ENCODE data around the gene STMN3.

The STMN3 gene

GRCh38 chr20:63691711-63692435, 38.6 kb upstream of the STMN3 start:
- DNase-seq: no peak

DNA sequence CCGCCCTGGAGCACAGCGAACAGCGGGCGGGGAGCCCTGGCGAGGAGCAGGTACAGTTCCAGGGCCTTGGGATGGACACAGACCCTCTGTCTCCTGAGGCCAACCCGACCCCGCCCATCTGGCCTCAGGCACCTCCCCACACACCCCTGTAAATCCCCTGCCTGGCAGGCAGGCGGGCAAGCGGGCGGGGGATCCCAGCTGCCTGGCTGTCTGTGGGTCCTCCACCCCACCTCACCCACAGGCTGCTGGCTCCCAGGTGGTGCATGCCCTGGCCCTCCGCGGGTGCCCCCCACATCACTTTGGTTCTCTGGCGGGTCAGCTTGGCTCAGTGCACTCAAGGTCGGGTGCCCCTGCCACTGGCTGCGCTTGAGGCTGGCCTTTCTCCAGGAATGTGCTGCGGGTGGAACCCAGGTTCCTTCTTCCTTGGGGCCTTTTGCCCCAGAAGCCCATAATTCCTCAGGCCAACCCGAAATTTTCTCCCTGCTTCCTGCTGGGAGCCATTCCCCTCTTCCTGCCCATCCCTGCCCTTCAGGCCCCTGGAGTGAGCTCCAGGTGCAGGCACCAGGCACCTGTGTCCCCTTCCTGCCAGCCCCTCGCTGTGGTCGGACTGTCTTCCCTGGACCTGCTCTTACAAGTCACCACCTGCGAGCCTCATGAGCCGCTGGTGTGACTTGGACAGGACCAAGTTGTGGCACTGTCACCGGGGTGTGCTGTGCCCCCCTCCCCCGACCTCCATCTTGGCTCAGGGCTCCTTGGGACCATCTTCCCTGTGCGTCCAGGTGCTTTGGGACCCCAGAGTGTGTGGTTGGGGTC, 37.9 kb upstream of the STMN3 start:
- no peak for DNase-seq

DNA sequence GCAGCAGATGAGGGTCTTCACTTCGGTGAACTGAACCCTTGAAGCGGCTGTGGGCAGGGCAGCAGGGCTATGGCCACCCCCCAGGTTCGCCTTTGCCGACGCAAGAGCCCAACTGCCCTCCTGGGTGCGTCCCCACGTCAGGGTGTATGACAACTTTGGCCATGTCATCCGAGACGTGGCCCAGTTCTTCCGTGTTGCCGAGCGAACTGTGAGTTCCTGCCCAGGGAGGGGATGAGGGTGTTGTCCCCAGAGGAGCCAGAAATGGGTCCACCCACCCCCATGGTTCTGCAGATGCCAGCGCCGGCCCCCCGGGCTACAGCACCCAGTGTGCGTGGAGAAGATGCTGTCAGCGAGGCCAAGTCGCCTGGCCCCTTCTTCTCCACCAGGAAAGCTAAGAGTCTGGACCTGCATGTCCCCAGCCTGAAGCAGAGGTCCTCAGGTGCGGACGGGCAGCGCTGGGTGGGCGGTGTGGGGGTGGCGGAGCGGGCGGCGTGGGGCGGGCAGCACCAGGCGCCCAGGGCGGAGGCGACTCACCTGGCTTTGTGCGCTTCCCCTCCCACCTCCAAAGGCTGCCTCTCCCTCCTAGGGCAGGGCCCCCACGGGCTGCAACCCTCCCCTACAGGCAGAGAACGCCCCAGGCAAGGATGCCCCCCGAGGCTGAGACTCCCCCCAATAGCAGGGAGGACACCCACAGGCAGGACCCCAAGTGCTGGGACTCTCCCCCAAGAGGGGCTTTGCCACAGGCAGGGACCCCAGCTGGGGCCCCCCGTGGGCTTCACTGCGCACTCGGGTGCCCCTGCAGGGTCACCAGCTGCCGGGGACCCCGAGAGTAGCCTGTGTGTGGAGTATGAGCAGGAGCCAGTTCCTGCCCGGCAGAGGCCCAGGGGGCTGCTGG, 37.0 kb upstream of the STMN3 start:
- DNase-seq: no peak

GRCh38 chr20:63689046-63690002, 36.1 kb upstream of the STMN3 start:
- DNase-seq: no peak

GRCh38 chr20:63688228-63689045, 35.2 kb upstream of the STMN3 start:
- no peak for DNase-seq

DNA sequence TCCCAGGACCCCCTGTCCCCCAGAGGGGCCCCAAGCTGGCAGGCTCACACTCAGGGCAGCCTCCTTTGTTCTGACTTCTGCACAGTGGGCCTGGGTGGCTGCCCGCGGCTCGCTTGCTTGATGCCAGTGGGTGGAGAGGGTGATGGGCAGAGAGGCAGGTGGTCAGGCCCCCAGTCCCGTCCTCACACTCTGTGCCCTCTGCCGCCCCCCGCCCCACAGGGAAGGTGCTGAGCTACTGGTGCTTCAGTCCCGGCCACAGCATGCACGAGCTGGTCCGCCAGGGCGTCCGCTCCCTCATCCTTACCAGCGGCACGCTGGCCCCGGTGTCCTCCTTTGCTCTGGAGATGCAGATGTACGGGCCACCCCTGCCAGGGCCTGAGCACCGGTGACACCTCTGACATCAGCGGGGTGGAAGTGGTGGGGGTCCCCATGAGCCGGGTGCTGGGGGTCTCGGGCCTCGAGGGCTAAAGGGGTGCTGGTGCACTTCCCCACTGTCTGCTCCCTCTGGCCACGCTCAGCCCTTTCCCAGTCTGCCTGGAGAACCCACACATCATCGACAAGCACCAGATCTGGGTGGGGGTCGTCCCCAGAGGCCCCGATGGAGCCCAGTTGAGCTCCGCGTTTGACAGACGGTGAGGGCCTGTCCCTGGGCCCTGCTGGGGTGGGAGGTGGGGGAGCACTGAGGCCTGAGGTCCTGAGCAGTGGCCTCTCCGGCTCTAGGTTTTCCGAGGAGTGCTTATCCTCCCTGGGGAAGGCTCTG, 34.4 kb upstream of the STMN3 start:
- DNase-seq: no peak

GRCh38 chr20:63686492-63687321, 33.5 kb upstream of the STMN3 start:
- DNase-seq: no peak

- DNase-seq: no peak
Measured at GRCh38 chr20:63686094-63686491, 32.9 kb upstream of the STMN3 start.

DNA sequence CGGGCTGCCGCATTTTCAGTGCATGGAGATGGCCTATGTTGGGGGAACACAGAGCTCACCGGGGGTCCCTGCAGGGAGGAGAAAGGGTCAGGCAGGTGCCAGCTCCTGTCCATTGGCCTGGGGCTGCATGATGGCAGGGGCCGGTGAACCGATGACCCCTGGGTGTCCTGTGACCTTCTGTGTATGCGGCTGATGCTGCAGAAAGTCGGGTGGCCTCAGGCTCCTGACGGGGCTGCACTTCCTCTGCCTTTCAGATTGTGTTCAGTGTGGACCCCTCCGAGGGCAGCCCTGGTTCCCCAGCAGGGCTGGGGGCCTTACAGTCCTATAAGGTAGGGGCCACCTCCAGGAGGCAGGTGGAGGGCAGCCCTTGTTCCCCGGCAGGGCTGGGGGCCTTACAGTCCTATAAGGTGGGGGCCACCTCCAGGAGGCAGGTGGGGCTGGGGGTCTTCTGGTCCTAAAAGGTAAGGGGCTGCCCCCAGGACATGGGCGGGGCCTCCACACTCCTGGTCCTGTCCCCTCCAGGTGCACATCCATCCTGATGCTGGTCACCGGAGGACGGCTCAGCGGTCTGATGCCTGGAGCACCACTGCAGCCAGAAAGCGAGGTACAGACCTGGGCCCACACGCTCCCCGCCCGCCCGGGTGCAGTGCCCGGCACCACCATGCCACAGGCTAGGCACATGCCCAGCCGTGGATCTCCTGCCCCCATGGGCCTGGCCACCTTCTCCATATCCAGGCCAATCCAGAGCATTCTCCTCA, 32.2 kb upstream of the STMN3 start:
- DNase-seq: no peak

GRCh38 chr20:63682384-63683139, 29.3 kb upstream of the STMN3 start:
- no peak for DNase-seq

DNA sequence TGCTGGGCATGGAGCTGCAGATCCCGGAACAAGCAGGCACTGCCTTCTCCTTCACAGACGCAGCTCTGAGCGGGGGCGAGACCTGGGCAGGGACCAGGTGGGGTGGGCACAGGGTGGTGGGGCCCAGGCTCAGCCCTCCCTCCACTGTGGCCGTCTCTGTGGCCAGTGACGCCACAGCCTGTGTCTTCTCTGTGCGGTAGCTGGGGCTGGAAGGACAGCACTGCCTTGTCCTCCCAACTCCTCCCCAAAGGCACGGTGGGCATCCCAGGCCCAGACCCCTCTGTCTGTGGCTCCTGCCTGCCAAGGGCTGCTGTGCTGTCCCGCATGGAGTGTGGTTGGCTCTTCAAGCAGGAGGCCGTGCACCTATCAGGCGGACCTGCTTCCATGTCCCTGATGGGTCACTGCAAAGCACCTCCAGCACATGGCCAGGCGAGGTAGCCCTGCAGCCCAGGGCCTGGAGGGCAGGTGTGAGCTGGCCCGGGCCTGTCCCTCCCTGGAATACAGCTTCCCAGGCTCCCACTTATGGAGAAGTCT, 28.5 kb upstream of the STMN3 start:
- DNase-seq: no peak

DNA sequence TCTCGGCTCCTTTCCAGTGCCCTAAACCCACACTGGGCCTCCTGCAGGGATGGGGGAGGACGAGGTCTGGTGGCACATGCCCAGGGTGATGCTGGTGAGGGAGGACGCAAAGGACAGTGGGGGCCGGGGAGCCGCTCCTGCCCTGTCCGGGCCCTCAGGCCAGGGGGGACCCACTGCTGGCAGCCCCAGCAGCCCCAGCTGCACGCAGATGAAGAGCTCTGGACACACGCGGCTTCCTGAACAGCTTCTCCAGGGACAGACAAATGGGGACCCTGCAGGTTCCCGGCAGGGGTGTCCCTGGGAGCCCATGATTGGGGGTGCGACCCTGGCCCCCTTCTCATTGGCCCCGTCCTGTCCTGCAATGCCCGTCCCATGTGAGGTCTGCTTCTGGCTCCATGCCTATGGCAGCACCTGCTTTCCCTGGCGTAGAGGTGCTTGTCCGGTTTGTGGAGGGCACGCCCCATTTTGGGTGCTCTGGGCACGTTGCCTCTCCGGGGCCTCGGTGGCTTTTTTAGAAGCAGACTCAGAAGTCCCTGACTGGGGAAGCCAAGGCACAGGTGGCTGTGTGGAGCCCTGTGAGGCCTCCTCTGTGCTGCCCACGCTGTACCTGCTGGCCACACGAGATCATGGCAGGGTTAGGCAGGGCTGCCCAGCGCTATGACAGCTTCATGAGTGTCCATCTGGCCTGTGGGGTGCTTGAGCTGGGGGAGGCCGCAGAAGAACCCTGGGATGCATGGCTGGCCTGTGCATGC, 27.8 kb upstream of the STMN3 start:
- no peak for DNase-seq

DNA sequence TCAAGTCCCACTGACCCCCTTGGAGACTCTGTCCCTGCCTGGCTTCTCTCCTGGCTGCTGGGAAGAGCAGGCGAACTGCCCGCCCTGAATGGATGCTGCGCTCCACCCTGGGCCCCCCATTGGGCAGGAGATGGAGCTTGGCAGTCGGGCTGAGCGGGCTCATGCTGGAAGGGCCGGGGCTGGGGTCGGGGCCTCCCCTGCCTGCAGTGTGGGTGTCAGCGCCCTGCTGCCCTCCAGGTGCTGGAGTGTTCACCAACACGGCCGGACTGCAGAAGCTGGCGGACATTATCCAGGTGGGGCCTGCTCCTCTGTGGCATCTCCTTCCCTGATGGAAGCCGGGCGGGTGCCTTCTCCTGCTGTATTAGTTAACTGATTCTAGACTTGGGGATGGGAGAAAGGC, 27.2 kb upstream of the STMN3 start:
- DNase-seq: no peak

DNA sequence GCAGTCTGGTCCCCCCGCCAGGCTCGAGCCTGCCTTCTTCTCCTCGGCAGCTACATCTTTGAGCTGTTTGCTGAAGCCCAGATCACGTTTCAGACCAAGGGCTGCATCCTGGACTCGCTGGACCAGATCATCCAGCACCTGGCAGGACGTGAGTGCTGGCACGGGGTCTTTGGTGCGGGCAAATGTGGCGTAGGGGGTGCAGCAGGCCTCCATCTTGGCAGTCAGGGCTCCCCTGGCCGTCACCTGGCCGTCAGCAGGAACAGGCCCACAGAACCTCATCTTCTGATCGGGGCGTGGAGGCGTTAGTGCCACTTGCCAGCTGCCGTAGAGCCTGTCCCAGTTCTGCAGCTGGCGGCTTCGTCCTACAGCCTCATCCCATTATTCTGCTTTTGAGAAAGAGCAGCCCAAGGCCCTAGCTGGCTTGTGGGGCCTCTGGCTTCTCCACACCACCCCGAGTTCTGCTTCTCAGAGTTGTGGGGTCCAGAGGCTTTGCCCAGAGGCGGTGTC, 26.6 kb upstream of the STMN3 start:
- DNase-seq: no peak

GRCh38 chr20:63678667-63679465, 25.6 kb upstream of the STMN3 start:
- DNase-seq: no peak

DNA sequence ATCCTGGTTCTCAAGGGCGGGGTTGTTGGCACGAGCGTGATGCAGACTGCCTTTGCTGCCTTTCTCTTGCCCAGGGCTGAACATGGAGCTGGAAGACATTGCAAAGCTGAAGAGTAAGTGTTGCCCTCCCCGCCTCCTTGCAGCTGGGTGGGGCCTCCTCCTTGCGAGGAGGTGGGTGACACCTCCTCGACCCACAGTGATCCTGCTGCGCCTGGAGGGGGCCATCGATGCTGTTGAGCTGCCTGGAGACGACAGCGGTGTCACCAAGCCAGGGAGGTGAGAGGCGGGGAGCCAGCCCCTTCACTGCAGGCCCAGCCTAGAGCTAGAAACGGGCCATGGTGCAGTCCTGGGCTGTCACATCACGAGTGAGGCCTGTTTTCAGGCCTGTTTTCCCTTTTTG, 24.8 kb upstream of the STMN3 start:
- DNase-seq: no peak

Measured in KG1 (cell line).